GM18870 (cell line): ENCODE results near the gene SLC5A12.
"Not testable (repeated sequence)": the region's sequence is repeated elsewhere in the genome, so short reads cannot be mapped to it uniquely, and the experiment has no call there.

Source experiments
- ATAC-seq: cut with Tn5 transposase; IDR thresholded peaks from one replicate; pipeline ENCODE4 v1.9.1; 2021; ENCODE audit warnings: moderate library complexity; ENCODE audit not compliant: unreplicated experiment

The SLC5A12 gene

DNA sequence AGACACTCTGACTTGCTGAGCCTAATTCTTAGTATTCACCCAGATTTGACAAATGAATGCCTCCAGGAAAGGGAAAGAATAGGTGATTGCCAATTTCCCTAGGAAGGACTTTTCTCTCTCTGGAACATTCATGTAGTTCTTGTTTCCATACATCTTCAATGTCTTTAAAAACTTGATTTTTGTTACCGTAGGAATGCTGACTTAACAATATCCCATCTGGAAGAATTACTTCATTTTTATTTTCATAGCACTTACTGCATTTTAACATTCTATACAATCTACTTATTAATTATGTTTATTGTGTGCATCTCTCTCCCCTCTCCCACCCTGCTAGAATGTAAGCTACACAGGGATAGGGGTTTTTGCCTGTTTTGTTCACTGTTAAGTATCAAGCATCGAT is 66.6 kb downstream of the SLC5A12 start:
- ATAC-seq: no peak

DNA sequence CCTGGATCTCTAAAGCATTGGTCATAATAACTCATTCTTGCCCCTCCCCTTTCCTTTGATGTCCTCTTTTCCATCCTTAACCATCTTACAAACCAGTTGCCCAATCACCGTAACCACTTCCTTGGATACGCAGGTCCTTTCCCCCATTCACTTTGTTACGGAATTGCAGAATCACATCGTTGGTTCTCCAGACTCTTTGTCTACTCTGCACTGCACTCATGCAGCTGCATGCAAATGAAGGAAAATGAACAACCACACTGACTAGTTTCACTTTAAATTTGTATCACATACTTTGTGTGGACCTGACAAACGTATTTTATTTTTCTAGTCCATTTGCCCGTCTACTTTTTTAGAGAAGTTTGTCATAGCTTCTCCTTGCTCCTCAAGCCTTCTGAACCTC is 69.9 kb downstream of the SLC5A12 start:
- no peak for ATAC-seq

DNA sequence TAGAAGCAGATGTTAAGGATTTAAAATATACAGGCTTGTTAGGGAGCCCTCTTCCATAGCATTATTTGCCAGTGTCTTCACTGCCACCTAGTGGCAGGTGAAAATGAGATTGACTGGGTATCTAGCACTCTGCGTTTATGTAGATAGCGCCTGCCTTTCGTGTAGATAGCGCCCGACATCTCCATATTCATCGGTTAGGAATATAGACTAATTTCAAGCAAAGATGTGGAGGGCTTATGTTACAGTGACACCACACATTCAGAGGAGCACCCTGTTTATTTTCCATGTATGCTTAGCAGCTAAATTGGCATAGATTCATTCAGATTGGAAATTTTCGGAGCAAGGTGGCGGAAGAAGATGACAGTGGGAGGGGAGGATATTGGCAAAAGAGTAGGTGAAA is 72.0 kb downstream of the SLC5A12 start:
- peak; percentile 84 for ATAC-seq

DNA sequence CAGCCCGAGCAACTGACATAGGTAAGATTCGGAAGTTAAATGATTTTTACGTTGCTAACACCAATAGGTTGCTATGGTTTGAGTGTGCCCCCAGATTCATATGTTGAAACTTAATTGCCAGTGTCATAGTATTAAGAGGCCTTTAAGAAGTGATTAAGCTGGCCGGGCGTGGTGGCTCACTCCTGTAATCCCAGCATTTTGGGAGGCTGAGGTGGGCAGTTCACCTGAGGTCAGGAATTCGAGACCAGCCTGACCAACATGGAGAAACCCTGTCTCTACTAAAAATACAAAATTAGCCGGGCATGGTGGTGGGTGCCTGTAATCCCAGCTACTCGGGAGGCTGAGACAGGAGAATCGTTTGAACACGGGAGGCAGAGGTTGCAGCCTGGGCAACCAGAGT is 78.5 kb downstream of the SLC5A12 start:
- not testable (repeated sequence) for ATAC-seq

DNA sequence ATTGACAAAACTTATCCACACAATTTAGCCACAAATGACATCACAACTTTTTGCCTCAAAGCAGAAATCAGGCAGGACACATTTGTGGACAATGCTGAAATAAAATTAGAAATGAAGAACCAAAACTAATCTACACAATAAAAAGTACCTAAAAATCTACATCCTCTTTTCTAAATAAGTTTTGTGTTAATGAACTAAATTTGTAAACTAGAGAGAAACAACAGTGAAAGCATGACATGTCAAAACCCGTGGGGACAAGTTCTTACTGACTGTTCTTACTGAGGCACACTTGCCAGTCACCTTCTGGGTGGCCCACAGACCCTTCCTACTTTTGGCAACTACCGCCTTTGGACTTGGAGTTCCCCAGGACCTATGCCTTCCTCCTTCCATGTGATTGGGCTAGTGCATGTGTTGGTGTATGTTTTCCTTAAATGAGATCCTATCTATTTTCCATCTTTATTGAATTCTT is 89.1 kb downstream of the SLC5A12 start:
- peak; percentile 69 for ATAC-seq

DNA sequence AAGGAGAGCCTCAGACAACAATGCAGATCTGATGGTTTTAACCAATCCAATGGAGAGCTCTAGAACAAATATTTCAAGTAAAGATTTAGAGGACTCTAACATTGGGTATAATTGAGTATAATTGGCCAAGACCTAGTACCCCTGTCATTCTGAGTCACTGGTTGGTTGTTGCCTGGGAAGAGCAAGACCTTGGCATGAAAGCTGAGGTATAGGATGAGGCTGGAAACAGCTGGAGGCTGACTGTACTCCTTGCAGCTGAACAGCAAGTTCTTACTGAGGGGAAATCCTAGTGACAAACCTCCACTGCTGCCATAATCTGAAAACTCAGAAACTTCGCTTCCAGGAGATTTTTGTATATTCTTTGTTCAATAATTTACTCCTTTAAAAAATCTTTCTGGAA is 95.5 kb downstream of the SLC5A12 start:
- no peak for ATAC-seq

DNA sequence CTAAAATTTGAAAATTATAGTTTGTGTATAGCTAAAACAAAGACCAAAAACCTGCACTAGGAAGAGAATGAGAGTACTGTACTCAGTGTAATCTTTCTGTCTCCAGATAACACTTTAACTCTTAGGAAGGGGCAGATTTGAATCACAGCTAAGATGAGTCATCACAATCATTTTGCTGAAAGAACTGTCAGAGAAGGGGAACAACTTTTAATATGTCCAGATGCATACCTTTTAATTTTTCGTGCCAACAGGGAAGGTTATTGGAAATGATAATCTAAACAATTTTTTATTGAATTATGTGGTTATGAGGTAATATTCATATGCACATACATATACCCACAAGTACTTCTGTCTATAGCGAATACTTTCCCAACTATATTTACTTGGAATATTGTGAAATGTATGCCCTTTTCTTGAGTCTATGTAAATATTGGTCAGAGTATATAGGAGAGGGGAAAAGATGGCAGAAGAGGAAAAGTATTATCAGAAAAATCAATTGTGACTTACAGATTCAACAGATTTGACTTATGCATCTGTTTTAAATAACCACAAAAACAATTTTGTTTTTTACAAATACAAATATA is 98.7 kb downstream of the SLC5A12 start:
- ATAC-seq: no peak

DNA sequence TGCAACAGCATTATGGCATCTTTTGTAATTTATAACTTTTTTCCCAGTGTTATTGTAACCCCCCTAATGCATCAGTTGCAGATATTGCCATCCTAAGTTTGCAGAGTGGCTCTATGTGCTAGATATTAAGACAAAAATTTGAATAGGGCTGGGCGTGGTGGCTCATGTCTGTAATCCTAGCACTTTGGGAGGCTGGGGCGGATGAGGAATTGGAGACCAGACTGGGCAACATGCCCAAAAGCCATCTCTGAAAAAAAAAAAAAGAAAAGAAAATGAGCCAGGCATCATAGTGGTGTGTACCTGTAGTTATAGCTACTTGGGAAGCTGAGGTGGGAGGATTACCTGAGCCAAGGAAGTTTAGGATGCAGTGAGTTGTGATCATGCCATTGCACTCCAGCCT is 99.7 kb downstream of the SLC5A12 start:
- no peak for ATAC-seq

DNA sequence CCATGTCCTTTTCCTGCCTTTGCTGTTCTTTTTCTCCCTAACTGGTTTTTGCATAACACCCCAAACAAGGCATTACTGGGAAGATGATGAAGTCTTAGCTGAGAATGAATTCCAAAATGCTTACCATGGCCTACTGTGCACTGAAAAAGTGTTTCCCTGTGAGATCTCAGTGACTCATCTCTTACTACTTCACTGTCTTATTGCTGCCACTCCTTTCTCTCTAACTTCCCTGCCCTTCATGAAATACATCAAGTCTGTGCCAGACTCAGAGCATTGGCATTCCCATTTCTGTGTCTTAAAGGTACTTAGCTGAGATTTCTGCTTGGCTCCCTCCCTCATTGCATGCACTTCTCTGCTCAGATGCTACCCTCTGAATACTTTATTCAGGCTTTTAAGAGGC is 100.7 kb downstream of the SLC5A12 start:
- no peak for ATAC-seq

DNA sequence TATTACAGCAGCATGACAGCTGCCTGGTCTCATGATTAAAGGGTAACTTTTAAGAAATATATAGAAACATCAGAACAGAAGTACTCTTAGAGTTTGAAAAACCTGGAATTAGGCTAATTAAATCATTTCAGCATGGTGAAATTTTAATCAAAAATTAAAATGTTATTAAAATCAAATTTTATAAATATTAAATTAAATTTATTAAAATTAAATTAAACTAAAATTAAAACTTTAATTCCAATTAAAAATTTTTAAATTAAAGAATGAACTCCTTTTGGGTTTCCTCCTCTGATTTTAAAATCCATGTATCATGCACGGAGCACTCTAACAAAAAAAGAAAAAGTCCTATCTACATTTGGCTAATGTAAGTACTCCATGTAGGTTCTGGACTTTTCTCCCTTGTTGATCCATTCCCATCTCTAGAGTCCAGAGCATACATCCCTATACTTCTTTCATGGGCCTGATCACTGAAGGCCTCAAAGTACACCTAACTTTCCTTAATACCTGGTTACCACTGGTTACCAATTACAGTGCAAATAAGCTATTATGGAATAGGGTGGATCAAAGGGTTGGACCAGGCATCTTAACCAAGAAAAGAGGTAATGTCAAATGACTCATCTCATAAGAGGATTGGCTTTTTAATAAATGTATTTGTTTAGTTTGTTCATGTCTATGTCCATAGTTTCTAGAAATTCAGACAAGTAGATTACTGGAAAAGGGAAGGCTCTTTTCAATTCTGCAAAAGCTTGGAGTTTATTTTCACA is 101.4 kb downstream of the SLC5A12 start:
- no peak for ATAC-seq

DNA sequence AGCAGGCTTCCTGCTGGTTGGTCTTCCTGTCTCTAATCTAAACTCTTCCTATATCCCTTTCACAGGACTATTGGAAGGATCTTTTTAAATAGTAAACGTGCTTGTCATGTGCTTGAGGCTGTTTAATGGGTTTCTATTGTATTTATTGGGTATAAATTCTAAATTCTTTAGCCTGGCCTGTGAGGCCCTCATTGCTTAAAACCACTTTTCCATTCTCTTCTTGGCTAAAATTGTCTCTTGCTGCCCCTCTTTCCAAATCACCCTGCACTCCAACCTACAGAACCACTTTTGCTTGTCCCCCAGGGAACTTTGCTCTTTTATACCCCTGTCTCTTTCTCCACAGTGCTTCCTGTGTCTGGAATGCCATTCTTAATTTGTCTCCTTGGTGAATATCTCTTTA is 103.4 kb downstream of the SLC5A12 start:
- ATAC-seq: no peak
